ENCODE data around the gene ATP2B2.

ATP2B2 gene

GRCh38 chr3:10305331-10305902 is 200.0 kb downstream of the ATP2B2 start:
- Histone ChIP-seq H3K27ac (no peak overlapping the region), H3K4me3 (IDR thresholded peaks at IDR 0.05; ENCODE audit: insufficient read depth, low read depth, low read length) (no peak overlapping the region), H4K20me1 (ENCODE audit: insufficient read depth) (no peaks in the 10 kb centered on the region), H3K36me3 (ENCODE audit: insufficient read depth) (no peaks in the 10 kb centered on the region), H3K9ac (no peak overlapping the region), H3K4me2 (no peak overlapping the region), H3K27me3 (ENCODE audit: insufficient read depth, low read depth) (no peaks in the 10 kb centered on the region), H3K4me1 (ENCODE audit: low read depth, poor library complexity, severe bottlenecking) (no peaks in the 10 kb centered on the region), H3K79me2 (ENCODE audit: insufficient read depth, low read depth) (no peaks in the 10 kb centered on the region), H2AFZ (ENCODE audit: low read depth) (no peak overlapping the region)
- TF ChIP-seq CTCF (conservative IDR thresholded peaks at IDR 0.05; ENCODE audit: low read depth, low read length), result no peak

GRCh38 chr3:10304905-10305304 is 200.5 kb downstream of the ATP2B2 start:
- no peaks in the 10 kb centered on the region for H3K79me2 ChIP-seq (ENCODE audit: insufficient read depth, low read depth)
- no peaks in the 10 kb centered on the region for H3K27me3 ChIP-seq (ENCODE audit: insufficient read depth, low read depth)
- no peak overlapping the region for H3K9ac ChIP-seq
- H3K36me3 ChIP-seq (ENCODE audit: insufficient read depth), result no peaks in the 10 kb centered on the region
- no peak overlapping the region for H2AFZ ChIP-seq (ENCODE audit: low read depth)
- TF ChIP-seq CTCF (conservative IDR thresholded peaks at IDR 0.05; ENCODE audit: low read depth, low read length), result no peak
- H3K27ac ChIP-seq, result no peak overlapping the region
- H3K4me3 ChIP-seq (IDR thresholded peaks at IDR 0.05; ENCODE audit: insufficient read depth, low read depth, low read length), result no peak overlapping the region
- no peak overlapping the region for H3K4me2 ChIP-seq
- peaks cover under 1% of the 10 kb centered on the region for H3K4me1 ChIP-seq (ENCODE audit: low read depth, poor library complexity, severe bottlenecking)
- no peaks in the 10 kb centered on the region for H4K20me1 ChIP-seq (ENCODE audit: insufficient read depth)

- no peaks in the 10 kb centered on the region for H4K20me1 ChIP-seq (ENCODE audit: insufficient read depth)
- H3K4me1 ChIP-seq (ENCODE audit: low read depth, poor library complexity, severe bottlenecking), result peaks cover 12% of the 10 kb centered on the region
- H3K79me2 ChIP-seq (ENCODE audit: insufficient read depth, low read depth), result no peaks in the 10 kb centered on the region
- H3K4me2 ChIP-seq, result no peak overlapping the region
- no peak overlapping the region for H2AFZ ChIP-seq (ENCODE audit: low read depth)
- no peaks in the 10 kb centered on the region for H3K36me3 ChIP-seq (ENCODE audit: insufficient read depth)
- no peak overlapping the region for H3K9ac ChIP-seq
- H3K4me3 ChIP-seq (IDR thresholded peaks at IDR 0.05; ENCODE audit: insufficient read depth, low read depth, low read length), result no peak overlapping the region
- no peak overlapping the region for H3K27ac ChIP-seq
- no peak for TF ChIP-seq CTCF (conservative IDR thresholded peaks at IDR 0.05; ENCODE audit: low read depth, low read length)
- H3K27me3 ChIP-seq (ENCODE audit: insufficient read depth, low read depth), result no peaks in the 10 kb centered on the region
Observed at GRCh38 chr3:10303785-10304184, 201.6 kb downstream of the ATP2B2 start.

GRCh38 chr3:10303105-10303504 is 202.3 kb downstream of the ATP2B2 start:
- Histone ChIP-seq H3K27me3 (ENCODE audit: insufficient read depth, low read depth) (no peaks in the 10 kb centered on the region), H3K4me3 (IDR thresholded peaks at IDR 0.05; ENCODE audit: insufficient read depth, low read depth, low read length) (no peak overlapping the region), H3K4me1 (ENCODE audit: low read depth, poor library complexity, severe bottlenecking) (peaks cover 13% of the 10 kb centered on the region), H3K36me3 (ENCODE audit: insufficient read depth) (no peaks in the 10 kb centered on the region), H3K79me2 (ENCODE audit: insufficient read depth, low read depth) (no peaks in the 10 kb centered on the region), H3K27ac (no peak overlapping the region), H4K20me1 (ENCODE audit: insufficient read depth) (no peaks in the 10 kb centered on the region), H3K9ac (no peak overlapping the region), H2AFZ (ENCODE audit: low read depth) (no peak overlapping the region), H3K4me2 (no peak overlapping the region)
- TF ChIP-seq CTCF (conservative IDR thresholded peaks at IDR 0.05; ENCODE audit: low read depth, low read length), result no peak
